Stomach smooth muscle (tissue), 2 donors: Measurements from ENCODE around the gene SPIN2B.

Experiments used
- H3K27ac ChIP-seq: one replicate; pipeline ENCODE4 v1.7.0; 2013; ENCODE audit warnings: mild to moderate bottlenecking, low read length, inconsistent platforms
- H3K27me3 ChIP-seq, 2 donors: one replicate each; pipeline ENCODE4 v1.7.0; 2013; ENCODE audit warnings: low read length in 2 of 2; ENCODE audit not compliant: insufficient read depth in 2 of 2, control insufficient read depth in 1 of 2
- H3K36me3 ChIP-seq, 2 donors: one replicate each; pipeline ENCODE4 v1.7.0; 2013; ENCODE audit warnings: low read length in 2 of 2; ENCODE audit not compliant: control insufficient read depth in 2 of 2, insufficient read depth in 2 of 2
- H3K4me1 ChIP-seq: one replicate; pipeline ENCODE4 v1.7.0; 2013; ENCODE audit warnings: low read length; ENCODE audit not compliant: control insufficient read depth, insufficient read depth
- H3K4me3 ChIP-seq, 2 donors: one replicate each; pipeline ENCODE4 v1.7.0; 2013; ENCODE audit warnings: low read length in 2 of 2
- H3K9ac ChIP-seq, 2 donors: one replicate each; pipeline ENCODE4 v1.7.0; 2013; ENCODE audit warnings: low read length in 2 of 2, mild to moderate bottlenecking in 1 of 2
- H3K9me3 ChIP-seq, 2 donors: one replicate each; pipeline ENCODE4 v1.7.0; 2013; ENCODE audit warnings: low read length in 2 of 2; ENCODE audit not compliant: control insufficient read depth in 2 of 2
- donor health status: healthy.
- donor health status: Pancreatic carcinoma.

Gene SPIN2B

GRCh38 chrX:57074458-57074857, 46.9 kb downstream of the SPIN2B start:
- no peak overlapping the region for H3K4me3 ChIP-seq
- H3K36me3 ChIP-seq, result no peaks in the 10 kb centered on the region
- no peaks in the 10 kb centered on the region for H3K4me1 ChIP-seq
- no peak overlapping the region for H3K27ac ChIP-seq
- H3K9ac ChIP-seq, result no peak overlapping the region
- H3K9me3 ChIP-seq, result no peaks in the 10 kb centered on the region
- peaks cover 0 to 2% of the 10 kb centered on the region in 2 donors for H3K27me3 ChIP-seq

GRCh38 chrX:57070185-57070984, 51.0 kb downstream of the SPIN2B start:
- Histone ChIP-seq H3K9ac (no peak overlapping the region), H3K9me3 (no peaks in the 10 kb centered on the region), H3K4me1 (no peaks in the 10 kb centered on the region), H3K27me3 (peaks cover 0 to 3% of the 10 kb centered on the region in 2 donors), H3K27ac (no peak overlapping the region), H3K4me3 (no peak overlapping the region), H3K36me3 (no peaks in the 10 kb centered on the region)
